DOHH2 (cell line): ENCODE results near the gene CLEC17A.

ENCODE experiments used
- H3F3A ChIP-seq: fragments of 200-600 bp; sonication (generic), shearing (Covaris generic); 2 replicates; pipeline ENCODE4 v1.6.0; 2016; ENCODE audit warnings: antibody characterized with exemption, mild to moderate bottlenecking; ENCODE audit not compliant: control insufficient read depth, insufficient read depth
- H3K27ac ChIP-seq: fragments of 200-600 bp; sonication (generic); 2 replicates; pipeline ENCODE4 v1.5.1; 2014; ENCODE audit warnings: low read depth, mild to moderate bottlenecking, low read length, moderate library complexity
- H3K27me3 ChIP-seq: fragments of 200-600 bp; sonication (generic); 2 replicates; pipeline ENCODE4 v1.6.1; 2014; ENCODE audit warnings: mild to moderate bottlenecking, low read length, mixed read lengths; ENCODE audit not compliant: control insufficient read depth
- H3K36me3 ChIP-seq: fragments of 200-600 bp; sonication (generic); 2 replicates; pipeline ENCODE4 v1.6.1; 2014; ENCODE audit warnings: mild to moderate bottlenecking, low read length, moderate library complexity, mixed read lengths; ENCODE audit not compliant: control insufficient read depth
- H3K4me1 ChIP-seq: fragments of 200-600 bp; sonication (generic); 2 replicates; pipeline ENCODE4 v1.6.1; 2014; ENCODE audit warnings: mild to moderate bottlenecking, low read length, mixed read lengths; ENCODE audit not compliant: control insufficient read depth
- H3K4me2 ChIP-seq: fragments of 200-600 bp; sonication (generic); 2 replicates; pipeline ENCODE4 v1.6.0; 2014; ENCODE audit warnings: mild to moderate bottlenecking, low read length, moderate library complexity
- H3K4me3 ChIP-seq: fragments of 200-600 bp; sonication (generic); 2 replicates; pipeline ENCODE4 v1.5.1; 2014; ENCODE audit warnings: mild to moderate bottlenecking, low read length, mixed read lengths
- H3K79me2 ChIP-seq: fragments of 200-600 bp; sonication (generic); 2 replicates; pipeline ENCODE4 v1.6.1; 2014; ENCODE audit warnings: mild to moderate bottlenecking, low read length, mixed read lengths; ENCODE audit not compliant: control insufficient read depth
- H3K9me2 ChIP-seq: fragments of 200-600 bp; sonication (generic); replicated peaks from 2 replicates; pipeline ENCODE4 v1.6.1; 2014; ENCODE audit warnings: mild to moderate bottlenecking, low read length, mixed read lengths; ENCODE audit not compliant: control insufficient read depth
- H3K9me3 ChIP-seq: fragments of 200-600 bp; sonication (generic); 2 replicates; pipeline ENCODE4 v1.6.1; 2014; ENCODE audit warnings: antibody characterized with exemption, low read length, mixed read lengths; ENCODE audit not compliant: control insufficient read depth, insufficient read depth
- H4K20me1 ChIP-seq: fragments of 200-600 bp; sonication (generic); 2 replicates; pipeline ENCODE4 v1.6.0; 2014; ENCODE audit warnings: low read depth, mild to moderate bottlenecking, antibody characterized with exemption, low read length, moderate library complexity; ENCODE audit not compliant: control insufficient read depth, insufficient read depth
- CTCF ChIP-seq: fragments of 200-600 bp; sonication (generic); IDR thresholded peaks from one replicate; pipeline ENCODE4 v1.5.1; 2014; ENCODE audit warnings: antibody characterized with exemption, mild to moderate bottlenecking, low read depth, low read length; ENCODE audit not compliant: poor library complexity, severe bottlenecking
- EZH2phosphoT487 ChIP-seq: fragments of 200-600 bp; sonication (generic); IDR thresholded peaks from 2 replicates; pipeline ENCODE4 v1.6.1; 2017; ENCODE audit warnings: borderline replicate concordance, mild to moderate bottlenecking, antibody characterized with exemption, low read length, moderate library complexity, mixed read lengths

The CLEC17A gene

GRCh38 chr19:14544977-14545715, 37.7 kb upstream of the CLEC17A start:
- H3K9me2 ChIP-seq: no peaks in the 10 kb centered on the region

DNA sequence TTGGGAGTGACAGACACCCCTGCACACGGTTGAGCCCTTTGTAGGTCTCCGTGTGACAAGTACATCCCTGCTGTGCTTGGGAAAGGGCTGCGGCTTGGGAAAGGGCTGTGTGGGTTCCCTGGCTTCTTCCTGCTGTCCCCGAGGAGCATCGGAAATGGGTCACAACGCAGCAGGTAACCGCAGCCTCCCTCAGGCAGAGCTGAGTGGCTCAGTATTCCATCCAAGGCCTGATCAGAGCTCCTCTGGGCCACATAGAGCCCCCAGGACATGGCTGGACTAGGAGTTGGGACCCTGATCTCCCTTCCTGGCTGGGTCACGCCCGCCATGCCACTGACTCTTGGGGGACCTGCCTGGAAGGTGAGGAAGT, 37.2 kb upstream of the CLEC17A start:
- Histone ChIP-seq H3K27ac (no peak overlapping the region), H3F3A (no peaks in the 10 kb centered on the region), H4K20me1 (no peaks in the 10 kb centered on the region), H3K4me2 (no peak overlapping the region), H3K4me1 (peaks cover 15% of the 10 kb centered on the region), H3K27me3 (no peaks in the 10 kb centered on the region), H3K36me3 (peaks cover 12% of the 10 kb centered on the region; the same call in 1 of the 2 replicates), H3K79me2 (peaks cover 66% of the 10 kb centered on the region), H3K4me3 (no peak overlapping the region), H3K9me3 (no peaks in the 10 kb centered on the region), H3K9me2 (no peaks in the 10 kb centered on the region)
- TF ChIP-seq CTCF (no peak), EZH2phosphoT487 (no peak)

More at GRCh38 chr19:14544977-14545715, 37.7 kb upstream of the CLEC17A start:
- H3K79me2 ChIP-seq: peaks cover 64% of the 10 kb centered on the region
- H3K4me2 ChIP-seq: no peak overlapping the region
- H3K4me3 ChIP-seq: no peak overlapping the region
- no peak overlapping the region for H3K27ac ChIP-seq
- peaks cover 10% of the 10 kb centered on the region for H3K4me1 ChIP-seq
- no peaks in the 10 kb centered on the region for H3K9me3 ChIP-seq
- H3F3A ChIP-seq: no peaks in the 10 kb centered on the region
- H4K20me1 ChIP-seq: no peaks in the 10 kb centered on the region
- TF ChIP-seq CTCF (no peak), EZH2phosphoT487 (no peak)
- H3K36me3 ChIP-seq: peaks cover 9% of the 10 kb centered on the region; the same call in 1 of the 2 replicates
- H3K27me3 ChIP-seq: no peaks in the 10 kb centered on the region

DNA sequence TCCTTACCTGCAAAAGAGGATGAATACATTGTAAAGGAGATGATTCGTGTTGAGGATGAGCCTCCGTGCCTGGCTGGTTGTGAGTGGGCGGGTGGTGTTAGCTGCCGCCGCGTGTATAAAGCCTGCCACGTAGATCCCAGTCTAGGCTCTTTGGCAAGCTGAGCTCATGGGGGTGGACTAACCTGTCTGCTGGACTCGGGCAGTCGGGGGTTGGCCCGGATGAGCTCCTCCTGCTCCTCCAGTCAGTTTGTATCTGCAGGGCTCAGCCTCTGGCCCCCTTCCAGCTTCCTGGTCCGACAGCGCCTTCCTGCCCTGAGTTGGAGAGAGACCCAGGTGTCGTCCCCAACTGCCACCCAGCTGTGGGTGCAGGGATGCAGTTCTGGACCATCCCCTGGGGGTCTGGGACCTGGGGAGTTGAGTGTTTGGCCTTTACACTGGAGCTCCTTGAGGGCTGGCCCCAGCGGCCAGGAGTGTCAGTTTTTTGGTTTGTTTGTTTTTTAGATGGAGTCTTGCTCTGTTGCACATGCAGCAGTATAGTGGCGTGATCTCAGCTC, 32.6 kb upstream of the CLEC17A start:
- no peaks in the 10 kb centered on the region for H3K27me3 ChIP-seq
- no peaks in the 10 kb centered on the region for H3K9me2 ChIP-seq
- H3K4me2 ChIP-seq: peak overlapping the region; percentile 41
- peaks cover 15% of the 10 kb centered on the region; the same call in 1 of the 2 replicates for H3K36me3 ChIP-seq
- peaks cover 25% of the 10 kb centered on the region for H3K4me1 ChIP-seq
- H3K9me3 ChIP-seq: no peaks in the 10 kb centered on the region
- TF ChIP-seq EZH2phosphoT487 (no peak), CTCF (no peak)
- H3K4me3 ChIP-seq: no peak overlapping the region
- H4K20me1 ChIP-seq: peaks cover 11% of the 10 kb centered on the region; the same call in 1 of the 2 replicates
- no peaks in the 10 kb centered on the region for H3F3A ChIP-seq
- H3K79me2 ChIP-seq: peaks cover 61% of the 10 kb centered on the region
- 0 out of 2 replicates have a peak overlapping the region, but pooled peaks have one; percentile 2 for H3K27ac ChIP-seq
